ENCODE data around the gene USP2.

DNA sequence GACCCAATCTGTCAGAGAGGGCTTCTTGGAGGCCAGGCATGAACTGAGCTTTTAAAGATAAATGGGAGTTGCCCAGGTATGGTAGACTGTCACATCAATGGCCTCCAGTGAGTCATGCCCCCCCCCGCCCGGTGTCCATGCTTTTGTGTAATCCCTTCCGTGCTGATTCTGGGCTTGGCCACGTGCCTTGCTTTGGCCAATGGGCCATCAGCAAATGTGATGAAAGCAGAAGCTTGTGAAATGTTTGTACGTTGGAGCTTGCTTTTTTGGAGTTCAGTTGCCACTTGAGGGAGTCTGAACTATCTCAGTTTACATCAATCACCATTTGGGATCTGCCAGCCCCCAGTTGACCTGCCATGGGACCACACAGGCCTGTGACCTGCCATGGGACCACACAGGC lies 45.8 kb upstream of the USP2 start:
- no peak for TF ChIP-seq POLR2AphosphoS5 (IDR thresholded peaks at IDR 0.05)
- TF ChIP-seq POLR2A (IDR thresholded peaks at IDR 0.05), result no peak
- TF ChIP-seq, protein P1, sequence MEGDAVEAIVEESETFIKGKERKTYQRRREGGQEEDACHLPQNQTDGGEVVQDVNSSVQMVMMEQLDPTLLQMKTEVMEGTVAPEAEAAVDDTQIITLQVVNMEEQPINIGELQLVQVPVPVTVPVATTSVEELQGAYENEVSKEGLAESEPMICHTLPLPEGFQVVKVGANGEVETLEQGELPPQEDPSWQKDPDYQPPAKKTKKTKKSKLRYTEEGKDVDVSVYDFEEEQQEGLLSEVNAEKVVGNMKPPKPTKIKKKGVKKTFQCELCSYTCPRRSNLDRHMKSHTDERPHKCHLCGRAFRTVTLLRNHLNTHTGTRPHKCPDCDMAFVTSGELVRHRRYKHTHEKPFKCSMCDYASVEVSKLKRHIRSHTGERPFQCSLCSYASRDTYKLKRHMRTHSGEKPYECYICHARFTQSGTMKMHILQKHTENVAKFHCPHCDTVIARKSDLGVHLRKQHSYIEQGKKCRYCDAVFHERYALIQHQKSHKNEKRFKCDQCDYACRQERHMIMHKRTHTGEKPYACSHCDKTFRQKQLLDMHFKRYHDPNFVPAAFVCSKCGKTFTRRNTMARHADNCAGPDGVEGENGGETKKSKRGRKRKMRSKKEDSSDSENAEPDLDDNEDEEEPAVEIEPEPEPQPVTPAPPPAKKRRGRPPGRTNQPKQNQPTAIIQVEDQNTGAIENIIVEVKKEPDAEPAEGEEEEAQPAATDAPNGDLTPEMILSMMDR (IDR thresholded peaks at IDR 0.05), result no peak
